ENCODE results near the gene CDS1.
"Not testable (repeated sequence)": the region's sequence is repeated elsewhere in the genome, so short reads cannot be mapped to it uniquely, and the experiment has no call there.

Gene CDS1

DNA sequence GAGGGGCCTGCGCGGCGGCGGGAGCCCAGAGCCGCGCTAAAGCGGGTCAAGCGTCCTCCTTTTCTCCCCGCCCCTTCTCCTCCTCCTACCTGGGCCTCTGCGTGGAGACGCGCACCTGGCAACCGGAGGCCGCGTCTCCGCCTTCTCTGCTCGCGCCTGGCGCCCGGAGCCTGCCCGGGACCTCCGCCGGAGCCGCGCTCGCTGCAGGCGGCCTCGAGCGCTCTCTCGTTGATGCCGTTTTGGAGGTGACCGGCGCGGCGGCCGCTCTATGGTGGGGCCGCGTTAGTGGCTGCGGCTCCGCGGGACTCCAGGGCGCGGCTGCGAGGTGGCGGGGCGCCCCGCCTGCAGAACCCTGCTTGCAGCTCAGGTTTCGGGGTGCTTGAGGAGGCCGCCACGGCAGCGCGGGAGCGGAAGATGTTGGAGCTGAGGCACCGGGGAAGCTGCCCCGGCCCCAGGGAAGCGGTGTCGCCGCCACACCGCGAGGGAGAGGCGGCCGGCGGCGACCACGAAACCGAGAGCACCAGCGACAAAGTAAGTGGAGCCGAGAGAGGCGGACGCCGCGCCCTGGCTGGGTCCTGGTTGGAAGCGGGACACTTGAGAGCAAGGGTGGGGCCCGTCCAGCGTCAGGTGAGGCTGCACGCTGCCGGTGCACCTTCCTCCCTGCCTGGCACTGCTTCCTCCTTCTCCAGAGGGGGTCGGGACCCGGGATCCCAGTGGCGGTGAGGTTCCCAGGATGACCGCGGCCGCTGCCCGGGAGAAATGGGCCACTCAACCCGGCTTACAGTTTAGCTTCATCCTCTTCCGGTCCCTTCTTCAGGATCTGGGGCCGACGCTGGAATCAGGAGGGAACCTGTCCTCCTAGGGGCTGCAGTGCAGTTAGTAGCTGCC is at the start of gene CDS1:
Gene CDS1, plus strand, starts transcription at position 140 of the 888 bp plus-strand sequence. Its CDS starts 275 bp downstream, at position 415.
- FAIRE-seq: no peak

GRCh38 chr4:84535901-84536300 is 47.0 kb upstream of the CDS1 start:
- no peak for FAIRE-seq

- no peak for FAIRE-seq
These were observed 37.8 kb upstream of the CDS1 start for GRCh38 chr4:84545093-84545492.

GRCh38 chr4:84547211-84547610 is 35.7 kb upstream of the CDS1 start:
- FAIRE-seq: no peak

GRCh38 chr4:84549191-84549590 is 33.7 kb upstream of the CDS1 start:
- not testable (repeated sequence) for FAIRE-seq

GRCh38 chr4:84562156-84562555 is 20.8 kb upstream of the CDS1 start:
- no peak for FAIRE-seq

DNA sequence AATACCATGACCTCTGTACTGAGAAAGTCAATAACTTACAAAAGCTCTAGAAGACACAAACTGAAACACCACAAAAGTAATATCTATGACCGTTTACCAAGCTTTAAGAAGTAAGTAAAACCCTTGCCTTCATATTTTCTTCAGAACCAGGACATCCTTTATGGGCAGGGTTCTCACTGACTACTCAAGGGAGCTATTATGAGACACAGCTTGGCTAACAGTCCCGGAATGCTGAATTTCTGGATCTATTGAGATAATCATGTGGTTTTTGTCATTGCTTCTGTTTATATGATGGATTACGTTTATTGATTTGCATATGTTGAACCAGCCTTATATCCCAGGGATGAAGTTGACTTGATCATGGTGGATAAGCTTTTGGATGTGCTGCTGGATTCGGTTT is 19.9 kb upstream of the CDS1 start:
- FAIRE-seq: no peak

GRCh38 chr4:84565951-84566350 is 17.0 kb upstream of the CDS1 start:
- no peak for FAIRE-seq

DNA sequence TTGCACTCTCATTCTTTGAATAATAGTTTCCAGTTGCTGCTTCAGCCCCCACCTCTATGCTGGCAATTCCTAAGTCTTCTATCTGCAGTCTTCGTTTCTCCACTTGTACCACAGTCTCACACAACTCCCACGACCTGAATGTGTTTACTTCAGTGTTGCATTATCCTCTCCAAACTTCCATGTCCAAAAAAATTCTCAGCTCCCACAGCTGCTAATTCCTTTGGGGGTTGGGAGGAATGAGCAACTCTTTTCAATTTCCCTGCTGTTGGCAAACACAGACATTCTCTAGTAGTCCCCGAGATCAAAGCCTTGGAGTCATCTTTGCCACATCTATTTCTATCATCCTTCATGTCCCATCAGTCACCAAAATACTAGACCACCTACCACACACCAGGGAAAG is 14.4 kb upstream of the CDS1 start:
- no peak for FAIRE-seq

DNA sequence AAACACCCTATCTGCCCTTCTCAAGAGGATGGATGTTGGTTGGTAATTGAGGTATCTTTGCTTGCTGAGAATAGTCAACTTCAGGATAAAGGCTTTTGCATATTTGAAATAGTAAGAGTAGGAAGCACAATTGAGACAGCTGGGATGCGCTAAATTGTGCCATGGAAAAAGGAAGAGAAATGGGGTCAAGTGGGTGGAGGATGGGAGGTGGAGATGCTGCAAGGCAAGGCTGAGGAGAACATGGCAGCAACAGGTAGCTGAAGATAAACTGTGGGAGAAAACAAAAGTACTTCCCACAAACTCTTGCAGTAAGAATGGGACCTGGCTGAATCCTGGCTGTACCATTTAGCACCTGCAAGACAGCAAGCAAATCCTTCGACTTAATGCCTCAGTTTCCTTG is 13.9 kb upstream of the CDS1 start:
- FAIRE-seq: no peak

DNA sequence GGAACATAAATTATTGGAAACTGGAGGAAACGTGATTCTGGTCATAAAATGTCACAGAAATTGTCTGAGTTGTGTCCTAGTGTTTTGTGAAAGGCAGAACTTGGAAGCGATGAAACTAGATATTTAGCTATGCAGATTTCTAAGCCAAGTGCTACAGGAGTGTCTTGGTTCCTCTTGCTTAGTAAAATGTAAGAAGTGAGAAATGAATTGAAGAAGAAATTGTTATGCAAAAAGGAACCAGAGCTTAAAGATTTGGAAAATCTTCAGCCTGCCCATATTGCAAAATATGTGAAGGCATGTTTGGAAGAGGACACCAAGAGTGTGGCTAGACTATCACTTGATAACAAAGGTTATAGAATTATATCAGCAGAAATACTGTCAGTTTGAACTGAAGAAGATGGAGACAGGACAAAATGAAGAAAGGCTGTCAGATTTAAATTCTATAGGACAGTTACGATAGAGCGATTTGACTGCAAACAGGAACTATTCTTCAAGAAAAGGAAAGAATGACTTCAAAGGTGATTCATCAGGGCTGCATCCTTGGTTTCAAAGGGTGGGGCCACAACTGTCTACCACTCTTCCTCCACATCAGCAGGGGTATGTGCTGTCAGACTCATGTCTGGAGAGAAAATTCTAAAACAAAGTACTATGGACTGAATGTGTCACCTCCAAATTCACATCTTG is 9.4 kb upstream of the CDS1 start:
- no peak for FAIRE-seq

- FAIRE-seq: no peak
These were observed 8.7 kb upstream of the CDS1 start for GRCh38 chr4:84574069-84574720.

- peak; percentile 33 for FAIRE-seq
These were observed 4.2 kb upstream of the CDS1 start for GRCh38 chr4:84578540-84579402.

GRCh38 chr4:84579403-84579776 is 3.5 kb upstream of the CDS1 start:
- no peak for FAIRE-seq

- no peak for FAIRE-seq
These were observed 482 bp upstream of the CDS1 start for GRCh38 chr4:84582302-84582987.

- FAIRE-seq: no peak
These were observed 1.0 kb downstream of the CDS1 start for GRCh38 chr4:84583876-84584380.

- no peak for FAIRE-seq
These were observed 2.3 kb downstream of the CDS1 start for GRCh38 chr4:84585251-84585650.

- no peak for FAIRE-seq
These were observed 11.8 kb downstream of the CDS1 start for GRCh38 chr4:84594724-84595123.

GRCh38 chr4:84596826-84597225 is 13.9 kb downstream of the CDS1 start:
- FAIRE-seq: no peak

GRCh38 chr4:84597450-84597849 is 14.5 kb downstream of the CDS1 start:
- no peak for FAIRE-seq

GRCh38 chr4:84606645-84607044 is 23.7 kb downstream of the CDS1 start:
- no peak for FAIRE-seq

DNA sequence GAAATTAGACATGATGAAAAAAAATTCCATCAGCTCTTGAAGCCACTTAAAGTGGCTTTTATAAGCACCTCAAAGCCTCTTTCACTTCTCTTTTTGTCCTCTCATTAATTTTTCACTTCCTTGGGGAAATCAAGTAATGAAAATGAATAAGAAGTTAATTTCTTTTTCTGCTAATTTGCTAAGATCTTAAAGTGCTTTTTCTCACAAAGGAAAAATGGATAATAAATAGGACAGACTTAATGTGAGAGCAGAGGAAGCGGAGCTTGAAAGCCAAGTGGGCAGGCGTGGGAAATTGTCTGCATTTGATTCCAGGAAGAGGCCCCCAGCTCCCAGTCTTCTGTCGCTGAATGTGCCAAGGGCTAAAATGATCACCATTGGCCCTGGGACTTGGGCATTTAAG is 28.6 kb downstream of the CDS1 start:
- FAIRE-seq: peak; percentile 47

All from colon (tissue), 2 donors.